ENCODE results near the gene MB. TPM values are rescaled to one million over a fixed set of nuclear protein-coding genes. Genes with fewer than 3 reads are reported as not detected.

The MB gene
- total RNA-seq, 1 donor from 2014 or later, result not detected

- Mint-ChIP-seq H3K4me1 (peaks cover 16% of the 10 kb centered on the region), H3K27ac (no peak overlapping the region), H3K4me3 (no peak overlapping the region), H3K27me3 (ENCODE audit: insufficient read depth, low read depth) (peaks cover 9% of the 10 kb centered on the region), H3K9me3 (no peaks in the 10 kb centered on the region), H3K36me3 (no peaks in the 10 kb centered on the region)
- H3K9ac ChIP-seq, result no peak overlapping the region
- no peak overlapping the region for H3K4me2 ChIP-seq
- no peaks in the 10 kb centered on the region for H3K4me1 ChIP-seq
- no peak overlapping the region for H3K4me3 ChIP-seq
- no peaks in the 10 kb centered on the region for H3K9me3 ChIP-seq (ENCODE audit: low read depth)
- no peaks in the 10 kb centered on the region for H3K27me3 ChIP-seq
- H3K79me2 ChIP-seq (ENCODE audit: low read depth), result no peaks in the 10 kb centered on the region
- no peak overlapping the region for H3K27ac ChIP-seq
- H3K36me3 ChIP-seq, result no peaks in the 10 kb centered on the region
- no peaks in the 10 kb centered on the region for H4K20me1 ChIP-seq (ENCODE audit: low read depth)
- H2AFZ ChIP-seq (replicated peaks), result no peak overlapping the region
- DNase-seq (ENCODE audit: low spot score), result no peak
- no peaks in the 10 kb centered on the region for H3F3A ChIP-seq (ENCODE audit: low read depth)
- TF ChIP-seq EZH2phosphoT487 (IDR thresholded peaks at IDR 0.05) (no peak), EZH2 (IDR thresholded peaks at IDR 0.05) (no peak), CTCF (IDR thresholded peaks at IDR 0.05) (no peak)
Observed at GRCh38 chr22:35609761-35610160, 7.4 kb downstream of the MB start.

- Histone ChIP-seq H3K36me3 (no peaks in the 10 kb centered on the region), H3K9me3 (ENCODE audit: low read depth) (no peaks in the 10 kb centered on the region), H4K20me1 (ENCODE audit: low read depth) (no peaks in the 10 kb centered on the region), H3K9ac (no peak overlapping the region), H3F3A (ENCODE audit: low read depth) (no peaks in the 10 kb centered on the region), H3K27me3 (no peaks in the 10 kb centered on the region), H3K79me2 (ENCODE audit: low read depth) (no peaks in the 10 kb centered on the region), H2AFZ (replicated peaks) (no peak overlapping the region), H3K27ac (no peak overlapping the region), H3K4me1 (peaks cover 5% of the 10 kb centered on the region), H3K4me3 (no peak overlapping the region), H3K4me2 (no peak overlapping the region)
- Mint-ChIP-seq H3K36me3 (no peaks in the 10 kb centered on the region), H3K27me3 (ENCODE audit: insufficient read depth, low read depth) (peaks cover 9% of the 10 kb centered on the region), H3K27ac (peak overlapping the region; percentile 28), H3K4me1 (peaks cover 20% of the 10 kb centered on the region), H3K4me3 (no peak overlapping the region), H3K9me3 (no peaks in the 10 kb centered on the region)
- DNase-seq (ENCODE audit: low spot score), result no peak
- TF ChIP-seq EZH2phosphoT487 (IDR thresholded peaks at IDR 0.05) (no peak), EZH2 (IDR thresholded peaks at IDR 0.05) (no peak), CTCF (IDR thresholded peaks at IDR 0.05) (no peak)
Observed at GRCh38 chr22:35609261-35609660, 7.9 kb downstream of the MB start.

GRCh38 chr22:35608088-35608487 lies 9.0 kb downstream of the MB start:
- no peak overlapping the region for H3K27ac Mint-ChIP-seq
- TF ChIP-seq EZH2phosphoT487 (IDR thresholded peaks at IDR 0.05), result no peak
- TF ChIP-seq CTCF (IDR thresholded peaks at IDR 0.05), result no peak
- no peak for TF ChIP-seq EZH2 (IDR thresholded peaks at IDR 0.05)
- Histone ChIP-seq H3K79me2 (ENCODE audit: low read depth) (no peaks in the 10 kb centered on the region), H4K20me1 (ENCODE audit: low read depth) (no peaks in the 10 kb centered on the region), H3K9me3 (ENCODE audit: low read depth) (no peaks in the 10 kb centered on the region), H3K9ac (no peak overlapping the region), H3K36me3 (no peaks in the 10 kb centered on the region), H3K27me3 (no peaks in the 10 kb centered on the region), H3K4me1 (peaks cover 5% of the 10 kb centered on the region), H3K27ac (no peak overlapping the region), H3K4me3 (no peak overlapping the region), H3F3A (ENCODE audit: low read depth) (no peaks in the 10 kb centered on the region), H3K4me2 (no peak overlapping the region), H2AFZ (replicated peaks) (no peak overlapping the region)
- no peak overlapping the region for H3K4me3 Mint-ChIP-seq
- DNase-seq (ENCODE audit: low spot score), result no peak
- H3K9me3 Mint-ChIP-seq, result no peaks in the 10 kb centered on the region
- H3K27me3 Mint-ChIP-seq (ENCODE audit: insufficient read depth, low read depth), result peaks cover 10% of the 10 kb centered on the region
- H3K4me1 Mint-ChIP-seq, result peaks cover 21% of the 10 kb centered on the region
- H3K36me3 Mint-ChIP-seq, result no peaks in the 10 kb centered on the region
